NCI-H524 treated with DMSO at 0.1 percent for 48 hours (cell line): ENCODE results near the gene ABCB10.

Experiments
- DNase-seq: peaks from one replicate; lab custom pipeline; 2025; lab: John Stamatoyannopoulos, UW

The ABCB10 gene

DNA sequence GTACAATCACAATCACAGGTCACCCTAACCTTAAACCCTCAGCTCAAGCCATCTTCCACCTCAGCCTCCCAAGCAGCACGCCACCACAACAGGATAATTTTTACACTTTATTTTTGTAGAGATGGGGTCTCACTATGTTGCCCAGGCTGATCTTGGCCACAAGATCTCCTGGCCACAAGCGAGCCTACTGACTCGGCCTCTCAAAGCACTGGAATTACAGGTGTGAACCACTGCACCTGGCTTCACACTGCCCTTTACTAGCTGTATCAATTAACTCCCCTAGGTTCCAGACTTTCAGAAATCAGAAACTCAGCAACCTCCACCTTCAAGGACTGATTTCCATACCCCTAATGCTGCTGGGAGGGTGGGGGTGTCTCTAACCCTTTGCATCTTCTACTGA lies 87.3 kb downstream of the ABCB10 start:
- DNase-seq = no peak

GRCh38 chr1:229470406-229471043 lies 88.0 kb downstream of the ABCB10 start:
- no peak for DNase-seq

GRCh38 chr1:229466887-229467286 lies 91.6 kb downstream of the ABCB10 start:
- no peak for DNase-seq
